BE2C (cell line): ENCODE results near the gene XAB2. TPM values are rescaled to one million over a fixed set of nuclear protein-coding genes. Genes with fewer than 3 reads are reported as not detected.

ENCODE experiments used
- DNase-seq: peaks from one replicate; pipeline ENCODE4 v3.0.0-alpha.2; 2020
- H3K27me3 ChIP-seq: fragments of 250-450 bp; sonication (Bioruptor Pico); 2 replicates; pipeline ENCODE4 v1.5.1; 2020; ENCODE audit warnings: mild to moderate bottlenecking
- H3K36me3 ChIP-seq: fragments of 250-450 bp; sonication (Bioruptor Pico); 2 replicates; pipeline ENCODE4 v1.5.1; 2020; ENCODE audit warnings: mild to moderate bottlenecking
- H3K4me1 ChIP-seq: fragments of 250-450 bp; sonication (Bioruptor Pico); 2 replicates; pipeline ENCODE4 v1.5.1; 2020
- H3K4me3 ChIP-seq: 2 replicates; pipeline ENCODE4 v1.5.1; 2011; ENCODE audit warnings: low read depth, low read length
- H3K9me3 ChIP-seq: fragments of 250-450 bp; sonication (Bioruptor Pico); 2 replicates; pipeline ENCODE4 v1.5.1; 2020
- CTCF ChIP-seq: IDR thresholded peaks from 2 replicates; pipeline ENCODE4 v1.5.1; 2012; ENCODE audit warnings: mild to moderate bottlenecking, low read depth, low read length
- polyA plus RNA-seq: library from polyadenylated mRNA; unstranded; fragments of >200 nt; gene quantifications from one replicate; pipeline ENCODE4 v1.2.1, GENCODE V29; 2012; ENCODE audit warnings: low read depth, missing spikeins; ENCODE audit not compliant: insufficient read length, insufficient read depth

XAB2 gene
- polyA plus RNA-seq, result 209 TPM

- Histone ChIP-seq H3K27me3 (peaks cover 1% of the 10 kb centered on the region; the same call in 1 of the 2 replicates), H3K36me3 (peaks cover 21% of the 10 kb centered on the region), H3K9me3 (no peaks in the 10 kb centered on the region), H3K4me3 (peak within 1 kb of the TSS; percentile 89), H3K4me1 (no peaks in the 10 kb centered on the region; the same call in 1 of the 2 replicates)
- TF ChIP-seq CTCF, result no peak
- DNase-seq, result peak; percentile 95
Observed at GRCh38 chr19:7629347-7630054, at the start of gene XAB2, which contains the start of gene PET100. XAB2 (minus strand) TSS chr19:7629545; CDS start chr19:7629527, 18 bp downstream. PET100 (plus strand) TSS chr19:7629793; CDS start chr19:7629834, 41 bp downstream.

GRCh38 chr19:7677669-7678311, 48.4 kb upstream of the XAB2 start:
- Histone ChIP-seq H3K36me3 (peaks cover 6% of the 10 kb centered on the region), H3K4me3 (no peak overlapping the region), H3K9me3 (no peaks in the 10 kb centered on the region), H3K27me3 (peaks cover 37% of the 10 kb centered on the region), H3K4me1 (no peaks in the 10 kb centered on the region)
- no peak for TF ChIP-seq CTCF
- DNase-seq, result no peak

- no peaks in the 10 kb centered on the region for H3K9me3 ChIP-seq
- no peaks in the 10 kb centered on the region for H3K4me1 ChIP-seq
- peaks cover 44% of the 10 kb centered on the region for H3K27me3 ChIP-seq
- TF ChIP-seq CTCF, result no peak
- no peaks in the 10 kb centered on the region; the same call in 1 of the 2 replicates for H3K36me3 ChIP-seq
- no peak for DNase-seq
- no peak within 1 kb of the TSS for H3K4me3 ChIP-seq
Observed at GRCh38 chr19:7676854-7677253, 47.5 kb upstream of the XAB2 start, which contains the start of gene MCEMP1. MCEMP1 (plus strand) TSS chr19:7677090; CDS start chr19:7677121, 31 bp downstream.

GRCh38 chr19:7676376-7676775, 47.0 kb upstream of the XAB2 start:
- no peak for DNase-seq
- Histone ChIP-seq H3K4me3 (no peak overlapping the region), H3K9me3 (no peaks in the 10 kb centered on the region), H3K4me1 (no peaks in the 10 kb centered on the region), H3K36me3 (no peaks in the 10 kb centered on the region; the same call in 1 of the 2 replicates), H3K27me3 (peaks cover 49% of the 10 kb centered on the region)
- no peak for TF ChIP-seq CTCF

- H3K4me1 ChIP-seq, result no peaks in the 10 kb centered on the region
- H3K27me3 ChIP-seq, result peaks cover 58% of the 10 kb centered on the region
- peak overlapping the region; percentile 3; the same call in 1 of the 2 replicates for H3K4me3 ChIP-seq
- peak; percentile 74 for DNase-seq
- no peak for TF ChIP-seq CTCF
- no peaks in the 10 kb centered on the region; the same call in 1 of the 2 replicates for H3K36me3 ChIP-seq
- H3K9me3 ChIP-seq, result no peaks in the 10 kb centered on the region
Observed at GRCh38 chr19:7674010-7675005, 45.0 kb upstream of the XAB2 start.
